ENCODE measurements around the gene ADAMTS2. TPM values are rescaled to one million over a fixed set of nuclear protein-coding genes. Genes with fewer than 3 reads are reported as not detected.

ADAMTS2 gene
- polyA plus RNA-seq, 3 donors: 0.74 to 2.3 TPM; not detected in 1

GRCh38 chr5:179135006-179135405 is 210.3 kb downstream of the ADAMTS2 start:
- no peak overlapping the region for H3K4me3 Mint-ChIP-seq

GRCh38 chr5:179134511-179134910 is 210.8 kb downstream of the ADAMTS2 start:
- intact Hi-C loops (cut with micrococcal nuclease): no loop called here
- no peaks in the 10 kb centered on the region for H3K4me1 ChIP-seq (ENCODE audit: control insufficient read depth in 1 of 2, insufficient read depth in 2 of 2, low read length in 2 of 2)
- H3K4me2 ChIP-seq (replicated peaks; ENCODE audit: extremely low read depth, low read length, poor library complexity, severe bottlenecking): no peak overlapping the region
- no peaks in the 10 kb centered on the region for H3K27me3 ChIP-seq (ENCODE audit: control insufficient read depth in 2 of 2, insufficient read depth in 2 of 2, low read length in 2 of 2)
- H3K9me3 Mint-ChIP-seq: peaks cover 7 to 41% (median 26%) of the 10 kb centered on the region in 7 donors
- no peak overlapping the region for H3K27ac Mint-ChIP-seq
- H3K4me3 ChIP-seq (replicated peaks in 1 of 3; ENCODE audit: low read depth in 2 of 3, low read length in 3 of 3): no peak overlapping the region
- no peaks in the 10 kb centered on the region for H4K20me1 ChIP-seq (ENCODE audit: insufficient read depth, low read length)
- no peak overlapping the region for H3K4me3 Mint-ChIP-seq
- H3K4me1 Mint-ChIP-seq: no peaks in the 10 kb centered on the region
- WGBS (ENCODE audit: insufficient coverage): 83% methylated on average over 10 of the region's 16 CpGs
- H3K27ac ChIP-seq (ENCODE audit: low read depth in 1 of 2, low read length in 2 of 2): no peak overlapping the region
- peaks cover 1 to 2% (median 2%) of the 10 kb centered on the region in 3 donors for H3K27me3 Mint-ChIP-seq (ENCODE audit: low read depth in 3 of 3)
- H3K36me3 ChIP-seq (replicated peaks in 1 of 2; ENCODE audit: control insufficient read depth in 1 of 2, insufficient read depth in 2 of 2, low read length in 2 of 2): no peaks in the 10 kb centered on the region
- H3K9ac ChIP-seq (ENCODE audit: insufficient read depth, low read length, poor library complexity, severe bottlenecking): no peak overlapping the region
- H3K36me3 Mint-ChIP-seq: no peaks in the 10 kb centered on the region
- no peak overlapping the region for H2AFZ ChIP-seq (ENCODE audit: insufficient read depth, low read depth, low read length, poor library complexity, severe bottlenecking)
- TF ChIP-seq CTCF (IDR thresholded peaks at IDR 0.05): no peak
- H3K9me3 ChIP-seq (replicated peaks in 1 of 2; ENCODE audit: control insufficient read depth in 1 of 2, insufficient read depth in 1 of 2, low read length in 2 of 2): peaks cover 6 to 30% of the 10 kb centered on the region in 2 donors
- no peak for DNase-seq
- H3K79me2 ChIP-seq (ENCODE audit: insufficient read depth, low read length): no peaks in the 10 kb centered on the region

More at GRCh38 chr5:179135006-179135405, 210.3 kb downstream of the ADAMTS2 start:
- Mint-ChIP-seq H3K36me3 (no peaks in the 10 kb centered on the region), H3K27me3 (ENCODE audit: low read depth in 3 of 3) (peaks cover 1 to 2% (median 2%) of the 10 kb centered on the region in 3 donors), H3K27ac (no peak overlapping the region), H3K9me3 (peaks cover 7 to 37% (median 22%) of the 10 kb centered on the region in 7 donors), H3K4me1 (no peaks in the 10 kb centered on the region)
- peaks cover 6 to 27% of the 10 kb centered on the region in 2 donors for H3K9me3 ChIP-seq (replicated peaks in 1 of 2; ENCODE audit: control insufficient read depth in 1 of 2, insufficient read depth in 1 of 2, low read length in 2 of 2)
- no peaks in the 10 kb centered on the region for H3K36me3 ChIP-seq (replicated peaks in 1 of 2; ENCODE audit: control insufficient read depth in 1 of 2, insufficient read depth in 2 of 2, low read length in 2 of 2)
- no peak for DNase-seq
- no peak overlapping the region for H3K4me3 ChIP-seq (replicated peaks in 1 of 3; ENCODE audit: low read depth in 2 of 3, low read length in 3 of 3)
- no peak overlapping the region for H3K9ac ChIP-seq (ENCODE audit: insufficient read depth, low read length, poor library complexity, severe bottlenecking)
- no peak overlapping the region for H3K4me2 ChIP-seq (replicated peaks; ENCODE audit: extremely low read depth, low read length, poor library complexity, severe bottlenecking)
- no peak overlapping the region for H3K27ac ChIP-seq (ENCODE audit: low read depth in 1 of 2, low read length in 2 of 2)
- H2AFZ ChIP-seq (ENCODE audit: insufficient read depth, low read depth, low read length, poor library complexity, severe bottlenecking): no peak overlapping the region
- no peak for TF ChIP-seq CTCF (IDR thresholded peaks at IDR 0.05)
- no peaks in the 10 kb centered on the region for H4K20me1 ChIP-seq (ENCODE audit: insufficient read depth, low read length)
- WGBS (ENCODE audit: insufficient coverage): 75% methylated on average over 14 of the region's 19 CpGs
- H3K27me3 ChIP-seq (ENCODE audit: control insufficient read depth in 2 of 2, insufficient read depth in 2 of 2, low read length in 2 of 2): no peaks in the 10 kb centered on the region
- no peaks in the 10 kb centered on the region for H3K79me2 ChIP-seq (ENCODE audit: insufficient read depth, low read length)
- no peaks in the 10 kb centered on the region for H3K4me1 ChIP-seq (ENCODE audit: control insufficient read depth in 1 of 2, insufficient read depth in 2 of 2, low read length in 2 of 2)
- intact Hi-C loops (cut with micrococcal nuclease): no loop called here
